PFSK-1 (cell line): ENCODE results near the gene TTC28.

Experiments used
- POLR2AphosphoS5 ChIP-seq: IDR thresholded peaks from 2 replicates; pipeline ENCODE4 v1.6.1; 2012; ENCODE audit warnings: low read depth, mild to moderate bottlenecking, control low read depth, low read length, moderate library complexity
- SIN3A ChIP-seq: IDR thresholded peaks from 2 replicates; pipeline ENCODE4 v1.6.1; 2012; ENCODE audit warnings: mild to moderate bottlenecking, low read length, moderate library complexity, borderline replicate concordance; ENCODE audit not compliant: insufficient read depth

- TF ChIP-seq SIN3A (no peak), POLR2AphosphoS5 (no peak)
Observed at GRCh38 chr22:28639321-28639720, 40.3 kb downstream of the TTC28 start.
